ENCODE results near the gene LMAN2.

LMAN2 gene, protein sequence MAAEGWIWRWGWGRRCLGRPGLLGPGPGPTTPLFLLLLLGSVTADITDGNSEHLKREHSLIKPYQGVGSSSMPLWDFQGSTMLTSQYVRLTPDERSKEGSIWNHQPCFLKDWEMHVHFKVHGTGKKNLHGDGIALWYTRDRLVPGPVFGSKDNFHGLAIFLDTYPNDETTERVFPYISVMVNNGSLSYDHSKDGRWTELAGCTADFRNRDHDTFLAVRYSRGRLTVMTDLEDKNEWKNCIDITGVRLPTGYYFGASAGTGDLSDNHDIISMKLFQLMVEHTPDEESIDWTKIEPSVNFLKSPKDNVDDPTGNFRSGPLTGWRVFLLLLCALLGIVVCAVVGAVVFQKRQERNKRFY

DNA sequence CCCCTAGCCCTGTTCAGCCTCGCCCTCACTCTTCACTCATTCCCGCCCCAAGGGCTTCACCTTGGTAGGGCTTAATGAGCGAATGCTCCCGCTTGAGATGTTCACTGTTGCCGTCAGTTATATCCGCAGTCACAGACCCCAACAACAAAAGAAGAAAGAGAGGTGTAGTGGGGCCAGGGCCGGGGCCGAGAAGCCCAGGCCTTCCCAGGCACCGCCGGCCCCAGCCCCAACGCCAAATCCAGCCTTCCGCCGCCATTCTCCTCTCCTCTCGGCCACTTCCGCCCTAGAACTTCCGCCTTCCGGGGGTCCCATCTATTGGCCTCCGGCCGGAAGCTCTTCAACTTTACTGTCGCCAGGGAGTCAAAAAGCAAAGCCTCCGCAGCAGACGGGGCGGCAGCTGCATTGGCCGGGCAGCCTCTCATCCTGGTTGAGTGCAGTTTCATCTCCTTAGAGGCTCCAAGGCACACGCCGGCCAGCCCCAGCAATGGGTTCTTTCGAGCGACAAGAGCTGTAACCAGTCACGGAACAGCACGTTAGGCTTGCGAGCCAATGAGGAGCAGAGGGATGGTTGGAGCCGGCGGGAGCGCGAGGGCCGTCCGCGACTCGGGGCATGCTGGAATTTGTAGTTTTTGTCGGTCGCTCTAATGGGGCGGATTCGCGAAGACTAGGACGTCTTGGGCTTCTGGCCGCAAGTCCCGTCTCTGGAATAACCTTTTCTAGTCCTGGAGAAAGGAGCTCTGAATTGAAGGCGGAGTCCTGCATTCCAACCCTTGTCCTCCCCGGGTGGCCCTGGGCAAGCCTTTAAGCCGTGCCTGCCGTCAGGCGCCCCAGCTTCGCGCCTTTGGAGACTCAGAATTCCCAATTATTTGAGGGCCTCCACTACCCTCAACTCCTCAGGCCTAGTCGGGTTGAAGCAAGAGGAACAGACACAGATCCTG lies at the start of gene LMAN2:
TSS of gene LMAN2 (minus strand) at position 277 of the 938 bp plus-strand sequence. CDS start at position 256, 21 bp downstream.
- peak; percentile 96 for DNase-seq (ENCODE audit: low read depth)

DNA sequence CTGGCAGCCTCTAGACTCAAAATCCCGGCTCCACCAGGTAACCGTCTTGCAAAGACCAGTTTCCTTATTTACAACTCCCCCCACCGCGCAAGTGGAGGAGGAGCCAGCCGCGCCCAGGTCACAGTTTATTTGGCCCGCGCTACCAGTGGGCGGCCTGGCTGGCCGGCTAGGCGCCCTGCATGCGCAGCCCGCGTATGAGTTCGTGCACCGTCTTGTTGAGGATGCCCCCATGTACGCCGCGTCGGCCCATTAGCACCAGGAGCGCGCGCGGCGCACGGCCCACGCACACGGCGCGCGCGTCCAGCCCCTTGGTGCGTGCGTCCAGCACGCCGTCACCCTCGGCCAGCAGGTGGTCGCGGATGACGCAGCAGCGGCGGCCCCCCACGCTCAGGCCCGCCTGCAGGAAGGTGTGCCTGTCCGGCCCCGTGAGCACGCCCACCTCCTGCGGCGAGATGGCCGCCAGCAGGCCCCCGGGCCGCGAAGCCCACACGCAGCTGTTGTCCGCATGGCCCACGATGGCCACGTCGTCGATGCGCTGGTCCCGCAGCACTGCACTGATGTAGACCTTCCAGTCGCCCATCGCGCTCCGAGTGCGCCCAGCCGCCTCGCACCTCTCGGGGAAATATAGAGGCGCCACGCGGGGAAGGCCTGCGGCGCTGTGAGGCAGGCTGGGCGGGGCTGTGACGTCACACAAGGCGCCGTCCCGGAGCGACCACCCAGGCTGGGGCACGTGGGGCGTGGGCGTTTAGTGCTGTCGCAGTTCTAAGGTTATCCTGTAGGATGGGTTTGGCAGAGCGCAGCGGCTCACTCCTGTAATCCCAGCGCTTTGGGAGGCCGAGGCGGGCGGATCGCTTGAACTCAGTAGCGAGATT lies 48.8 kb upstream of the LMAN2 start, which contains the start of gene PFN3:
TSS of gene PFN3 (minus strand) at position 665 of the 872 bp plus-strand sequence. CDS start at position 580, 85 bp downstream.
- DNase-seq (ENCODE audit: low read depth) = no peak

DNA sequence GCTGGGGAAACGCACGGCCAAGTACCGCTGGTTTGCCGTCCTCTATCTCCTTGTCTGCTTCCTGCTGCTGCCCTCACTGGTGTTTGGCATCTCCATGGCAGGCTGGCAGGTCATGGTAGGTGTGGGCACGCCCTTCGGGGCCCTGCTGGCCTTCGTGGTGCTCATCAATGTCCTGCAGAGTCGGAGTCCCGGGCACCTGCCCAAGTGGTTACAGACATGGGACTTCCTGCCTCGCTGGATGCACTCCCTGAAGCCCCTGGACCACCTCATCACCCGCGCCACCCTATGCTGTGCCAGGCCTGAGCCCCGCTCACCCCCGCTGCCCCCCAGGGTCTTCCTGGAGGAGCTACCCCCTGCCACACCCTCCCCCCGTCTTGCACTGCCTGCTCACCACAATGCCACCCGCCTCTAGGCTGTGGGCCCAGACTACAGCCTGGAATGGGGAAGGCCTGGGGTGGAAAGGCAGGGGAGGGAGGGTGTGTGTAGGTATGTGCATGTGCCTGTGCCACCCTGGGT lies 46.5 kb upstream of the LMAN2 start:
- no peak for DNase-seq (ENCODE audit: low read depth)

DNA sequence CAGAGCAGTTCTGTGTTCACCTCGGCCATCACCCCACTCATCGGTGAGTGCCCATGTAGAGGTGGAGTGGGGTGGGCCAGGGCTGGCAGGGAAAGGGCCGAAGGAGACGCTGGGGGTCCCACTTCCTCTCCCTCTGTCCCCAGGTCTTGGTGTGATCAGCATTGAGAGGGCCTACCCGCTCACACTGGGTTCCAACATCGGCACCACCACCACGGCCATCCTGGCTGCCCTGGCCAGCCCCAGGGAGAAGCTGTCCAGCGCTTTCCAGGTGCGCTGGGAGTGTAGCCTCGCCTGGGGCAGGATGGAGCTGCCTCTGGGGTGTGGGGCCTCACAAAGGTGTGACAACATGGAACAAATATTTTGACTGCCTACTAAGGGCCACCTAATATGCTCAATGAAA lies 45.3 kb upstream of the LMAN2 start:
- DNase-seq (ENCODE audit: low read depth) = no peak

DNA sequence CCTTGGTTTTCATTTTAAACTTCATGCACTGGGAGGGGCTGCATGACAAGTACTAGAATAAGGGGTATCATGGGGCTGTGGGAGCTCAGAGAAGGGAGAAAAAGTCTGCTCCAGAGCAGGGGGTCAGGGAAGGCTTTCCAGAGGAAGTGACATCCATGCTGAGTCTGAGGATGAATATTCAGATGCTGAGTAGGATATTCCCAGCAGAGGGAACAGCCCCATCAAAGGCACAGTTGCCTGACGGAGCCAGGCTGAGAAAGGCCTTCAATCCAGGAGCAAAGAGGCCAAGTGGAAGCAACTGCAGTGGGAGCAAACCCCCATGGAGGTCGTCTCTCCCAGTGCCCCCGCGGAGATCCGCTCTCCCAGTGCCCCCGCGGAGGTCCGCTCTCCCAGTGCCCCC lies 44.6 kb upstream of the LMAN2 start:
- DNase-seq (ENCODE audit: low read depth) = no peak

DNA sequence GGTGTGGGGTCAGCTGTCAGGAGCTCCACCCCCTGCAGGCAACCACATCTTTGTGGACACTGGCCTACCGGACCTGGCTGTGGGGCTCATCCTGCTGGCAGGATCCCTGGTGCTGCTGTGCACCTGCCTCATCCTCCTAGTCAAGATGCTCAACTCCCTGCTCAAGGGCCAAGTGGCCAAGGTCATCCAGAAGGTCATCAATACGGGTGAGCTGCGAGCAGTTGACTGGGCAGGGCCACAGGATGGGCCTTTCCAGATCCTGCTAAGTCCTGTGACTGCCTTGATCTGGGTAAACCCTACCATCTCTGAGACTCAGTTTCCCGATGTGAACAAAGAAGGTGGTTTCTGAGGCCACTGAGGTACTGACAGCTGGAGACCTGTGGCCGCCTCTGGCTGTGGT lies 42.5 kb upstream of the LMAN2 start:
- DNase-seq (ENCODE audit: low read depth) = no peak

DNA sequence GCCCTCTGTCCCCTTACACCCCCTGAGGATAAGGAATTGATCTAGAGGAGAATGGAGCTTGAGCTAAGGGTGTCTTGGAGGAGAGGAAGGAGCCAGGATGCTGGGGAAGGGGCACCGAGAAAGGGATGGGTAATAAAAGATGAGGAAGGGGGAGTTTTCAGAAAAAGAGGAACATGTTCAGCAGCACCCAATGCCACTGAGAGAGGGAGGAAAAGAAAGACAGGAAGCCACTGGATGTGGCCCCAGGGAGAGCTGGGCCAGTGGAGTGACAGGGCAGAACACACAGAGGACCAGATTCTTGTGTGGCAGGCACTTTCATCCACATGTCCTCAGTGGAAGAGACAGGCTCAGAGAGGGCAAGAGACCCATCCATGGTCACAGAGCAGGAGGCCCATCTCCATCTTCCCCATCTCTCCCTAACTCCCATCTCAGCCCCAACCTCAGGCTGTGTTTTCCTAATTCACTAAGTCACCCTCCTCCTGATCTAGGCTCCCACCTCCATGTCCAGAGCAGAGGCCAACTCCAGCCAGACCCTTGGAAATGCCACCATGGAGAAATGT lies 41.8 kb upstream of the LMAN2 start:
- no peak for DNase-seq (ENCODE audit: low read depth)

DNA sequence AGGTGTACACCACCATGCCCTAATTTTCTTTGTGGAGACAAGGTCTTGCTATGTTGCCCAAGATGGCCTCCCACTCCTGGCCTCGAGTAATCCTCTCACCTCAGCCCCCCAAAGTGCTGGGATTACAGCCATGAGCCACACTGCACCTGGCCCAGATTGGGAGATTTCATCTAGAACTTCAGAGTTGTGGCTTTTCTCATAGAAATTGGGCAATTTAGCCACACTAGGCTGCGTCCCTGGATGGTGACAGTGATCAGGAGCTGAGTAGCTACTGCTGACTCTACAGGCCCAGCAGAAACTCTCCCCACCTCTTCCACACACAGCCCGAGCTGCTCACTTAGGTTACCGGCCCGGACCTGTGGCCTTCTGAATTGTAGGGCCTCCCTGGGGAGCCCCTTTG lies 41.3 kb upstream of the LMAN2 start:
- no peak for DNase-seq (ENCODE audit: low read depth)

DNA sequence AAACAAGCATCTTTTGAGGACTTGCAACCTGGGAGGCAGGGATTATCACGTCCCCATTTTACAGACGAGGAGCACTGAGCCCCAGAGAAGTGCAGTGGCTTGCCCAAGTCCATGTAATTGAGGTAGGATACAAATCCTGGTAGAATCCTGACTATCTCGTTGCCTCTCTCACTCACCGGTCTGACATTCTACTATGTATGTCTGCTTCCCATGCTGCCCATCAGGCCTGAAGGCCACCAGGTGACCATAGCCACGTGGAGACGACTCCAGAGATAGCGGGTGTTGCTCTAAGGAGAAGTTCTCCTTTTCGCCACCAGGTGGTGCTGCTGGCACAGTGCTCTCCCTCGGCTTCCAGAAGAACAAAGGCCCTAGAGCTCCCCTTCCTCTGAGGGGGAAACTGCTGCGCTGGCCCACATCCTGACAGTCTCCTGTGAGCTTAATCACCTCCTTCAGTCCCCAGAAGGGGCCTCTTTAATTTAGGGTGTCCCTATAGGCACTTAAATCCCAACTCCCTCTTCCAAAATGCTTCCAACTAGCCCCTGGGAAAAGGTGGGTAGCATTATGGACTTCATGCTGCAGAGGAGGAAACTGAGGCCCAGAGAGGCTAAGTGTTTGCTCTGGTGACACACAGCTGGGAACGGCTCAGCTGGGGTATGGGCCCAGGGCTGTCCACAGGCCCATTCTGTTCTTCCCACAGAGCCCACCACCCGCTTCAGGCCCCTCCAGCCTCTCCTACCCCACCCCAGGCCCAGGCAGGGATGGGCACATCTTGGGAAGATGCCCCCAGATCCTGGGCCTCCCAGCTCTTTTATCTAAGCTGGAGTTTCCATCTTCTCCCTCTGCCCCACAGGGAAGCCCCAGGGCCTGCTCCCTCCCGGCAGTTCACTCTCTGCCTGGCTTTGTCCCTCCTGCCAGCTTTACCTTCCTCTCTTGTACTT lies 39.2 kb upstream of the LMAN2 start:
- DNase-seq (ENCODE audit: low read depth) = peak; percentile 86

DNA sequence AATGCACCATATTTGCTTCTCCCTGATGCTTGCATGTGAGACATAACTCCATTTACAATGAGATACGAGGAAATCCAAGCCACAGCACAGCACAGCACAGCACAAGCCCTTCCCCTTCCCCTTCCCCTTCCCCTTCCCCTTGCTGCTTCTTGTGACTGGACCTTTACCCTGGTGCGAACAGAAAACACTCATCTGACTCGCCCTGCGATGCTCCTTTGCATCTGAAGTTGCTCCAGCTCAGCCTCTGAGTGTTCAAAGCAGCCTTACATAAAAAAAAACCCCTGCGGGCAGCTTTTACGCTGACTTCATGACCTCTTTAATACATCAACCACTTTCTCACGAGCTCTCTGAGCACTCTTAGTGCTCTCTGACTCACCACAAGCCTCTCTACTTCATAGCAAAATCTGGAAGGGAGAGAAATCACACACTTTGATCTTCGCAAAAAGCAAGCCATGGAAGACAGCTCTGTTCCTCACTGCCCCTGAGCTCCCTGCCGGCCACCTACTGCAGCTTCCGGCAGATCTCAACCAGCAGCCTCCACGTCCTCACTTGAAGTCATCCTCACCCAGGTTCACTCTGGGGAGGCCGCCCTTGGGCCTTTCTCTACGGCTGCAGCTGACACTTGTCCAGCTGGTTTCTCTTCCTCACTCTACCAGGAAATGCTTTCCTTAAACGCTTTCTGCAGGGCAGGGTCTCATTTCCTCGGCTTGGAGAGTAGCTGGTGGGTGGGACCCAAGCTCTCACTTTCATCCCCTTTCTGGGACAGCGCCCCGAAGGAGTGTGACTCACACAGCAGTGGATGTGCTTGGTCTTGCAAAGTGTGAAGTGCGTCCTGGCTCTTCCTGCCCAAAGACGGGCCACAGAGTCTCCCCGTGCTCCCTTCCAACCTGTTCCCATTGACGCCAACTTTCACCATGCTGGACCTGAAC lies 38.0 kb upstream of the LMAN2 start:
- DNase-seq (ENCODE audit: low read depth) = peak; percentile 98

DNA sequence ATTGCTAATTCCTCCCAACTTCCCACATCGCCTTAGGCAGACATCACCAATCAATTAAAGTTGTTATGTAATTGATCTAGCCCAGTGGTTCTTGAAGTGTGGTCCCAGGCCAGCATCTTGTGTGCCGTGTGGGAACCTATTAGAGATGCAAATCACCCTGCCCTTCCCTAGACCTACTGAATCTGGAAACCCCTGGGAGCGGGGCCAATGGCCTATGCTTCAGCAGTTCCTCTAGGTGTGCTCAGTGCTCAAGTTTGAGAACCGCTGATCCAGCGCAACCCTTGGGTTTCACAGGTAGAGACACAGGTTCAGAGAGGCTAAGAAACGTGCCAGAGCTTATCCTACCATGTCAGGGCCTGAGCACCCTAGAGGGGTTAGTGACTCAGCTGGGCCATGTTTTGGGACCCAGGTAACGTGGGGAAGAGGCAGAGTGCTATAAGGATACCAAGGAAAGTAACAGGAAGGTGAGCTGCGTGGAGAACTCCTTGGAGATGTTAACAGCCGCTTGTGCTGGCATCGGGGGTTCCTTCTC lies 37.1 kb upstream of the LMAN2 start:
- no peak for DNase-seq (ENCODE audit: low read depth)

DNA sequence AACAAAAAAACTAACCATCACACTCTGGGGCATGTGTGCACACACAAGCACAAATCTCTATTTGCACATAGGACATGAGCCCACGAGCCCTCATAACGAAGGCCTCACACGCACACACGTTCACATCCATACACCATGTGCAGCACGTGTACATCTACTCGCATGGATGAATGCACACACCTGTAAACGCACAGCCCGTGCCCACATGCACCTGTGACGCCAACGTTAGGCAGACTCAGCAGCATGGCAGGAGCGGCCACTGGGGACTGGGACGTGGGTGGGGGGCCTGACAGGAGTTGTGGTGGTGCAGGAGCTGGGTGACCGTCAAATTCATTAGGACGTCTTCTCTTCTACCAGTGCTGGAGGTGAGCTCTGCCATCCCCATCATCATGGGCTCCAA lies 35.9 kb upstream of the LMAN2 start:
- no peak for DNase-seq (ENCODE audit: low read depth)

DNA sequence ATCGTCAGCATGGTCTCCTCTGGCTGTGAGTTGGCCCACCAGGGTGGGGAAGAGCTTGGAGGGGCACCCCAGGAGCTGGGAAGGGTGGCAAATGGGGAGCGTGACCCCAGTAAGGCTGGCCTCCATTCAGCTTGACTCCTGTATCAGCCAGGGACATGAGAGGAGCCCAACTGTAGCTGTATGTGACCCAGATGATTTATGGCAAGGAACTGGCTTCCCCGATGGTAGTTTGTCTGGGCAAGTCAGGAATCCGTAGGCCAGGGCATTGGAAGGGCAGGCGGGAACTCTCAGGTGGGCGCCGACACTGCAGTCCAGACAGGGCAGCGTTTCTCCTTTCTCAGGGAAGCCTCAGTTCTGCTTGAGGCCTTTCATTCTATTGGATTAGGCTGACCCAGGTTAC lies 35.1 kb upstream of the LMAN2 start:
- DNase-seq (ENCODE audit: low read depth) = no peak

DNA sequence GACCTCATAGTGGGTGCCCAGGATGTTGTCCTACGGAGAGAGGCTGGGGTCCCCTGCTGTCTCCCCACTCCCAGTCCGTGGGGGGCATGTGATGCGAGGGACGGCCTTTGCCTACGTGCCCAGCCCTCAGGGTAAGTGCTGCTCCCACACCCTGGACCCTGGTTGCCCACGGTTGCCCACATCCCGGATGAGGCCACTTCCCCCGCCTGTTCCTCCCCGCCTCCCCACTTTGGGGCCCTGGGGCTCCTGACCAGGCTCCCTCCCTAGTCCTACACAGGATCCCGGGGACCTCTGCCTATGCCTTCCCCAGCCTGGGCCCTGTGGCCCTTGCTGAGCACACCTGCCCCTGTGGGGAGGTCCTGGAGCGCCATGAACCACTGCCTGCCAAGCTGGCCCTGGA lies 34.3 kb upstream of the LMAN2 start:
- DNase-seq (ENCODE audit: low read depth) = no peak

DNA sequence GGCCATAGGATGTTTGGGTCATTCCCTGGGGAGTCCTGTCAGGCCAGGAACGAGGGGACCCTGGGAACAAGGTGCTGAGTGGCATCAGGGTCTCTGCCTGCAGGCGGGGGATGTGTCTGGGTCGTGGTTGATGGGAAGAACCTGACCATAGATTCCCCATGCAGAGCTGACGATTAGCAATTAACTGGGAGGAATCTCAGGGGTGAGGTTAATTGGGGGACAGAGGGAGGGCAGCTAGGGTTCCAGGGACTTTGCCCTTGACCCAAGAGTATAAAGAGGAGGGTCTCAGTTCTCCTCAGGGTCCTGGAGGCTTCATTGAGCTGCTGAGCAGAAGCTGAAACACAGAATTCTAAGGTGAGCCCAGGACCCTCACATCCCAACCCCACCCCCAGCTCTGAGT lies 32.7 kb upstream of the LMAN2 start, which contains the start of gene SLC34A1:
TSS of gene SLC34A1 (plus strand) at position 301 of the 400 bp plus-strand sequence. CDS start 1,308 bp downstream, outside the sequence.
- no peak for DNase-seq (ENCODE audit: low read depth)

DNA sequence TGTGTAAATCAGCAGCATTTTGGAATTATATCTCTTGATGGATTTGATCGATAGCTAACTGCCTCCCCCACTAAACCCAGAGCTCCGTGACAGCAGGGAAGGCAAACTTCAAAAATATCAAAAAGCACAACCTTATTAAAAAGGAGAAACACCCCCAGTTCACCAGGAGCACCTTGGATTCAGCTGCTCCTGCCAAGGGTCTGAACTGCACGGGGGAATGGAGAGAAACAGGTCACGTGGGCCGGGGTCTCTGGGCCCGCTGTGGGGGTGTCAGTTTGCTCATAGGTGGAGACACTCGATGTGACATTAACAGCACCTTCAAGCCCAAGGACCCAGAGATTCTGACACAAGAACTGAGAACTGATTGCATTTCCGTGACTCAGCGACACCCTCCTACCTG lies 31.7 kb upstream of the LMAN2 start:
- no peak for DNase-seq (ENCODE audit: low read depth)

DNA sequence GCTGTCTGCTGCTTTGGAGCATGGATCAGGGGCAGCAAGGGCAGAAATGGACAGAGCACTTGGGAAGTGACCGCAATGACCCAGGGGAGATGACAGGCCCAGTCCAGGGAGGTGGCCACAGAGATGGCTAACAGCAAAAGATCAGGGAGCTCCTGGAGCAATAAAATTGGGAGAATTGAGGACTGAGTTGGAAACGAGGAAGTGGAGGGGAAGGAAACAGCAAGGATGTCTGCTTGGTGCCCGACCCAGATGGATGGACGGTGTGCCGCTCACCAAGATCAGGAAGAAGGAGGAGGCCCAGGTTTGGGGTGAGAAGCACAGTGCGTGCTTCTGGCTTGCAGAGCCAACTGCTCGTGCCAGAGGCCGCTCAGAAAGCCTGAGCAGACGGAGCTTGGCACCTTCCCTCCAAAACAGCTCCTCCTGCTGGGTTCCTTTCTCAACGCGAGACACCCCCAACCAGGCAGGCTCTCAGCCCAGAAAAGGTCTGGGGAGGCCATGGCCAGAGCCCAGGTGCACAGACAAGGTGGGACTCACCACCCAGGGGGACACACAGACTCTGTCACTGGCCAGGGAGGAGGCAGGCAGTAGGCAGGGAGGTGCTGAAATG lies 31.1 kb upstream of the LMAN2 start:
- peak; percentile 24 for DNase-seq (ENCODE audit: low read depth)

DNA sequence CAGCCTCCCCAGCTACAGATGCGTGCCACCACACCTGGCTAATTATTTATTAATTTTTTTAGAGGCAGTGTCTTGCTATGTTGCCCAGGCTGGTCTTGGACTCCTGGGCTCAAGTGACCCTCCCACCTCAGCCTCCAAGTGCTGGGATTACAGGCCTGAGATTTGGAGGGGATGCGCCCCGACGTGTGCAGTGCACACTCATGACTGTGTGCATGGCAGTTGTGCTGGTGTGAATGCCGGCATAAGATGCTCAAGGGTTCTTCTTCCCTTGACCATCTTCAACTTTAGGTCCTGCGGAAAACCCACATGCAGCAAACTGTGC lies 29.3 kb upstream of the LMAN2 start:
- no peak for DNase-seq (ENCODE audit: low read depth)

All from EH (cell line).